A549 (cell line): ENCODE measurements around the gene TBC1D1. TPM values are rescaled to one million over a fixed set of nuclear protein-coding genes. Genes with fewer than 3 reads are reported as not detected.

ENCODE experiments used
- ATAC-seq, 2 experiments: fragments of 200-7000 bp in 1 of 2; fragments of >200 bp in 1 of 2; cut with Nextera tagmentation in 1 of 2; cut with Tn5 transposase in 1 of 2; 3 replicates each; pipeline versions ENCODE4 v1.8.0 to v1.9.1; 2018 to 2020; ENCODE audit warnings: mild to moderate bottlenecking in 1 of 2, moderate library complexity in 1 of 2
- CTCF ChIA-PET: fragments of 300-600 bp; sonication (Branson Sonifier 250); formaldehyde crosslinking; extraction: SDS; loops from one replicate; lab custom pipeline; 2021; ENCODE audit warnings: antibody characterized with exemption, inconsistent platforms; lab: Yijun Ruan, JAX
- POLR2A ChIA-PET: fragments of 350-600 bp; formaldehyde crosslinking; extraction: SDS; loops from one replicate; lab custom pipeline; 2021; ENCODE audit warnings: antibody characterized with exemption, inconsistent platforms; lab: Yijun Ruan, JAX
- DNase-seq, 2 experiments: peaks; one replicate each; pipeline versions ENCODE4 v3.0.0 to v3.0.0-alpha.2; 2011 to 2016; ENCODE audit warnings: low read depth in 1 of 2, low spot score in 1 of 2
- FAIRE-seq: peaks from 2 replicates; lab custom pipeline; 2011; peaks lifted over from hg19 to GRCh38; lab: Jason Lieb, UNC
- H3K27ac ChIP-seq, 2 experiments: fragments of >200 bp; sonication (Bioruptor Twin); formaldehyde crosslinking; 3 replicates each; pipeline ENCODE4 v1.5.1; 2016 to 2017
- H3K4me1 ChIP-seq: fragments of >200 bp; sonication (Bioruptor Twin); formaldehyde crosslinking; 3 replicates; pipeline ENCODE4 v1.6.1; 2016
- H3K4me2 ChIP-seq: fragments of >200 bp; sonication (Bioruptor Twin); formaldehyde crosslinking; 3 replicates; pipeline ENCODE4 v1.6.1; 2016
- H3K4me3 ChIP-seq: fragments of >200 bp; sonication (Bioruptor Twin); formaldehyde crosslinking; 3 replicates; pipeline ENCODE4 v1.5.1; 2016
- H3K9me3 ChIP-seq: fragments of >200 bp; sonication (Bioruptor Twin); formaldehyde crosslinking; 3 replicates; pipeline ENCODE4 v1.6.1; 2016
- CBX2 ChIP-seq: fragments of 200-600 bp; sonication (generic); IDR thresholded peaks from 2 replicates; pipeline ENCODE4 v1.6.1; 2016; ENCODE audit warnings: low read depth, mild to moderate bottlenecking, borderline replicate concordance
- CHD2 ChIP-seq: fragments of 150-350 bp; IDR thresholded peaks from 2 replicates; pipeline ENCODE4 v1.6.1; 2014; ENCODE audit warnings: low read length; ENCODE audit not compliant: partially characterized antibody
- CHD4 ChIP-seq: fragments of 200-600 bp; sonication (generic); IDR thresholded peaks from 2 replicates; pipeline ENCODE4 v1.6.1; 2016; ENCODE audit warnings: antibody characterized with exemption, mild to moderate bottlenecking, borderline replicate concordance
- EHMT2 ChIP-seq: fragments of 200-600 bp; sonication (generic); IDR thresholded peaks from 2 replicates; pipeline ENCODE4 v1.6.1; 2016; ENCODE audit warnings: antibody characterized with exemption, low read depth, mild to moderate bottlenecking, moderate library complexity
- EP300 ChIP-seq, 2 experiments: fragments of >200 bp; sonication (Bioruptor Twin); formaldehyde crosslinking; IDR thresholded peaks; 2 replicates in 1 of 2; 3 replicates in 1 of 2; pipeline ENCODE4 v1.6.1; 2016 to 2017
- FOSB ChIP-seq: fragments of 250-450 bp; sonication (Bioruptor Pico); IDR thresholded peaks from 2 replicates; pipeline ENCODE4 v1.5.0; 2020; ENCODE audit warnings: mild to moderate bottlenecking, moderate library complexity
- FOSL2 ChIP-seq, 2 experiments: fragments of 450-650 bp in 1 of 2; fragments of >200 bp in 1 of 2; sonication (Bioruptor Twin) in 1 of 2; formaldehyde crosslinking; IDR thresholded peaks; 2 replicates each; pipeline versions ENCODE4 v1.5.0 to v1.6.1; 2016 to 2020; ENCODE audit warnings: mild to moderate bottlenecking in 1 of 2, moderate library complexity in 1 of 2
- FOXS1 ChIP-seq: fragments of 250-450 bp; sonication (Bioruptor Pico); IDR thresholded peaks from 2 replicates; pipeline ENCODE4 v1.5.0; 2020; ENCODE audit warnings: mild to moderate bottlenecking, moderate library complexity
- GATA3 ChIP-seq: IDR thresholded peaks from 2 replicates; pipeline ENCODE4 v1.6.1; 2012; ENCODE audit warnings: borderline replicate concordance
- HEYL ChIP-seq: fragments of 250-450 bp; sonication (Bioruptor Pico); IDR thresholded peaks from 2 replicates; pipeline ENCODE4 v1.8.0; 2021; ENCODE audit warnings: mild to moderate bottlenecking, moderate library complexity
- HOXA7 ChIP-seq: fragments of 250-450 bp; sonication (Bioruptor Pico); IDR thresholded peaks from 2 replicates; pipeline ENCODE4 v1.5.0; 2020; ENCODE audit warnings: mild to moderate bottlenecking, moderate library complexity
- HOXB13 ChIP-seq: fragments of 250-450 bp; sonication (Bioruptor Pico); IDR thresholded peaks from 2 replicates; pipeline ENCODE4 v1.5.0; 2020; ENCODE audit warnings: low read depth, mild to moderate bottlenecking, moderate library complexity
- HOXB5 ChIP-seq: fragments of 250-450 bp; sonication (Bioruptor Pico); IDR thresholded peaks from 2 replicates; pipeline ENCODE4 v1.5.0; 2020; ENCODE audit warnings: mild to moderate bottlenecking, moderate library complexity
- KDM1A ChIP-seq: fragments of 200-600 bp; sonication (generic); IDR thresholded peaks from 2 replicates; pipeline ENCODE4 v1.6.1; 2016; ENCODE audit warnings: low read depth, mild to moderate bottlenecking
- KDM5A ChIP-seq: fragments of 200-600 bp; sonication (generic); IDR thresholded peaks from 2 replicates; pipeline ENCODE4 v1.6.1; 2016; ENCODE audit warnings: antibody characterized with exemption, mild to moderate bottlenecking
- MAFK ChIP-seq: fragments of 450-650 bp; IDR thresholded peaks from 2 replicates; pipeline ENCODE4 v1.6.1; 2014; ENCODE audit not compliant: partially characterized antibody
- MYC ChIP-seq: IDR thresholded peaks from 2 replicates; pipeline ENCODE4 v1.6.1; 2012; ENCODE audit warnings: mild to moderate bottlenecking, inconsistent platforms, low read length, improper control_type of control experiment, borderline replicate concordance
- NFE2L2 ChIP-seq: fragments of 150-350 bp; conservative IDR thresholded peaks from 2 replicates; pipeline ENCODE4 v1.6.1; 2014; ENCODE audit warnings: low read length
- NR3C1 ChIP-seq: fragments of >200 bp; sonication (Bioruptor Twin); formaldehyde crosslinking; IDR thresholded peaks from 3 replicates; pipeline ENCODE4 v1.6.1; 2017
- POLR2A ChIP-seq: IDR thresholded peaks from 2 replicates; pipeline ENCODE4 v1.6.1; 2012; ENCODE audit warnings: mild to moderate bottlenecking, low read length
- POLR2AphosphoS2 ChIP-seq: conservative IDR thresholded peaks from 2 replicates; pipeline ENCODE4 v1.6.1; 2012; ENCODE audit warnings: low read length, improper control_type of control experiment, inconsistent platforms
- RAD21 ChIP-seq, 2 experiments: fragments of >200 bp in 1 of 2; sonication (Bioruptor Twin) in 1 of 2; formaldehyde crosslinking in 1 of 2; IDR thresholded peaks in 1 of 2; conservative IDR thresholded peaks in 1 of 2; 2 replicates in 1 of 2; 3 replicates in 1 of 2; pipeline ENCODE4 v1.6.1; 2012 to 2018; ENCODE audit warnings: inconsistent platforms in 1 of 2
- RARB ChIP-seq: fragments of 250-450 bp; sonication (Bioruptor Pico); IDR thresholded peaks from 2 replicates; pipeline ENCODE4 v1.8.0; 2021; ENCODE audit warnings: mild to moderate bottlenecking, moderate library complexity
- RNF2 ChIP-seq: fragments of 200-600 bp; sonication (generic); IDR thresholded peaks from 2 replicates; pipeline ENCODE4 v1.6.1; 2016; ENCODE audit warnings: low read depth, mild to moderate bottlenecking, antibody characterized with exemption, moderate library complexity, borderline replicate concordance
- SMC3 ChIP-seq: fragments of >200 bp; sonication (Bioruptor Twin); formaldehyde crosslinking; IDR thresholded peaks from 3 replicates; pipeline ENCODE4 v1.6.1; 2018; ENCODE audit warnings: inconsistent platforms
- TP53 ChIP-seq: fragments of 250-450 bp; sonication (Bioruptor Pico); IDR thresholded peaks from 2 replicates; pipeline ENCODE4 v1.5.0; 2021; ENCODE audit warnings: mild to moderate bottlenecking, moderate library complexity
- ZFP36 ChIP-seq: fragments of 450-650 bp; IDR thresholded peaks from 2 replicates; pipeline ENCODE4 v1.6.1; 2014; ENCODE audit warnings: borderline replicate concordance; ENCODE audit not compliant: partially characterized antibody
- ZNF302 ChIP-seq: fragments of 250-450 bp; sonication (Bioruptor Pico); IDR thresholded peaks from 2 replicates; pipeline ENCODE4 v1.9.0; 2021; ENCODE audit warnings: inconsistent platforms, mild to moderate bottlenecking, moderate library complexity
- ZSCAN20 ChIP-seq: fragments of 250-450 bp; sonication (Bioruptor Pico); IDR thresholded peaks from 2 replicates; pipeline ENCODE4 v1.8.0; 2022; ENCODE audit warnings: mild to moderate bottlenecking, moderate library complexity
- WGBS: methylation state at CpG from one replicate; pipeline ENCODE4 v1.1.6; 2017; ENCODE audit errors: missing lambda C conversion rate; 5-methylcytosine and 5-hydroxymethylcytosine counted together
- polyA plus RNA-seq, 4 experiments: library from polyadenylated mRNA; depleted of rRNA in 3 of 4; stranded (reverse); fragments of >200 nt; fragmentation: RNase III in 1 of 4; extraction: RNeasy Plus Mini Kit Qiagen cat#74134 plus additional on column Dnase treatment in 1 of 4; gene quantifications; 2 replicates in 3 of 4; 3 replicates in 1 of 4; pipeline ENCODE4 v1.2.3, GENCODE V29; 2011 to 2017
- TF ChIP-seq, protein P1 (sequence below): IDR thresholded peaks from 2 replicates; pipeline ENCODE4 v1.6.1; 2012
- TF ChIP-seq, protein P2 (sequence below): IDR thresholded peaks from 2 replicates; pipeline ENCODE4 v1.6.1; 2012; ENCODE audit warnings: low read depth, borderline replicate concordance
- TF ChIP-seq, protein P3 (sequence below): fragments of 450-650 bp; IDR thresholded peaks from 2 replicates; pipeline ENCODE4 v1.6.1; 2014; ENCODE audit warnings: antibody characterized with exemption
- TF ChIP-seq, protein P4 (sequence below): fragments of >200 bp; sonication (Bioruptor Twin); formaldehyde crosslinking; IDR thresholded peaks from 2 replicates; pipeline ENCODE4 v1.6.1; 2016
- TF ChIP-seq, protein P5 (sequence below): fragments of 250-450 bp; sonication (Bioruptor Pico); IDR thresholded peaks from 2 replicates; pipeline ENCODE4 v1.5.0; 2020; ENCODE audit warnings: low read depth, mild to moderate bottlenecking, moderate library complexity

The TBC1D1 gene
- polyA plus RNA-seq, 2 of the 4 experiments (the other 2 are of a cell fraction): 26.5 to 28.5 TPM

DNA sequence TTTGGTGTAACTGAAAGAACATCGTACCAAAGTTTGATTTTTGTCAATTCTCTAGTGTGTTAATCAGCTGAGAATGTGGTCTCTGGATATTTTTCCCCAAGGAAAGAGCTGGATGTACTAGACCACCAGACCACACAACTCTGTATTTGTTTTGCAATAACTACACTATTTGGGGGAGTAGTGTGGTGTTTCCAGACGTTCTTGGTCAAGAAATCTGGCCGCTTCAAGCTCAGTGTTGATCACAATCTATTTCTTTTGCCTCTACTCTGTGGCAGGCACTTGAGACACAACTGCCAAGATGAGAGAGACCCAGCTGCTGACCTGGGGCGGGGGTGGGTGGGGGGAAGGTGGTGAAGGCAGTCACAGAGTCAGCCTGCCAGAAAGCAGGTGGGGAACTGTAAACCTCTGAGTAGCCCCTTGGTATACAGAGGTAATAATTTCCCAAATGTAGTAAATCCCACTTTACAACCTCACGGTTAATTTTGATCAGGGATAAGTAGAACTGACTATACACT, 99.9 kb downstream of the TBC1D1 start:
- no peak overlapping the region for H3K27ac ChIP-seq
- no peak overlapping the region for H3K4me2 ChIP-seq
- no peaks in the 10 kb centered on the region for H3K4me1 ChIP-seq
- no peak for FAIRE-seq
- ChIA-PET CTCF (interaction anchor here (0.7 kb wide), 1 partner anchor 13 kb away, joined by 3 read pairs; no protein-coding TSS in a partner anchor), POLR2A (no interaction called here)
- DNase-seq: no peak
- no peak for ATAC-seq
- WGBS: 90% methylated on average over 5 of the region's 5 CpGs
- no peak for TF ChIP-seq HOXB5
- no peak for TF ChIP-seq TP53
- TF ChIP-seq RAD21 (conservative IDR thresholded peaks at IDR 0.05 in 1 of 2, IDR thresholded peaks at IDR 0.05 in 1 of 2): no peak
- no peak for TF ChIP-seq HEYL (CRISPR knock-in tag)
- no peak for TF ChIP-seq SMC3
- no peak for TF ChIP-seq EP300 (IDR thresholded peaks at IDR 0.05)
- no peak for TF ChIP-seq EHMT2
- TF ChIP-seq HOXA7 (CRISPR knock-in tag): no peak
- TF ChIP-seq KDM5A: no peak
- no peak for TF ChIP-seq FOSB (CRISPR knock-in tag)
- TF ChIP-seq CBX2: no peak
- no peaks in the 10 kb centered on the region for H3K9me3 ChIP-seq
- H3K4me3 ChIP-seq: no peak overlapping the region

DNA sequence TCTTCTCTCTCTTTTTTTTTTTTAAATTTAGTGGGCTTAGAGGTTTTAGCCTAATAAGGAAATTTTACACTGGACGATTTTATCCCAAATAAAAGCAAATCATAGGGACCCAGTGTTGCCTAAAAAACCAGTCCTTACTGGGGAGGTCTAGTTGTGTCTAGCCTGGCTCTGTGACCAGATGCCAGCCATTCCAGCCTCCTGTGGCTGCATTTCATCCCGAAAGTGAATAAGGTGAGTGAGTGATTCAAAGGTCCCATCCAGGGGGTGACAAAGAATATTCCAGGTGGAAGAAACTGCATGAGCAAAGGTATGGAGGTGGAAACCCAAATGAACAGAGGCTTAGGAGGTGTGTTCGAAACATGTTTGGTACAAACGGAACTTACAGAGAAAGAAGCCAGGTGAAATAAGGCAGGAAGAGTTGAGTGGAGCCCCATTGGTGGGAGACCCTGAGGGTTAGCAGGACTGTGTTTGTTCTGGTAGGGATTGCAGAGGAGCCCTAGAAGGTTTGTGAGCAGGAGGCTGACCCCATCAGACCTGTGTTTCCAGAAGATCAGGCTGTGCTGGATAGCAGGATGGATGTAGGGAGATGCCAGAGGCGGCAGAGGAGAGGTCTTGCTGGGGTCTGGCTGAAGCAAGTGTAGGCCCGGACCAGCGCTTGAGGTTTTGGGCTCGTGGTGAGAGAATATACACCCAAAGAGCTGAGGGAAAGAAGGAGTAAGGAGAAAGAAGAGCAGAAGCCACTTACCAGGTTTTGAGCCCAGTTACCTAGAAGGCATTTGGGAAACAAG, 100.9 kb downstream of the TBC1D1 start:
- 83% methylated on average over 8 of the region's 8 CpGs for WGBS
- FAIRE-seq (no peak), ATAC-seq (no peak), DNase-seq (no peak)
- no peaks in the 10 kb centered on the region for H3K4me1 ChIP-seq
- H3K4me2 ChIP-seq: no peak overlapping the region
- TF ChIP-seq GATA3 (no peak), FOSL2 (IDR thresholded peaks at IDR 0.05) (no peak), FOSL2 (CRISPR knock-in tag; IDR thresholded peaks at IDR 0.05) (no peak), ZFP36 (no peak), CHD2 (no peak), POLR2AphosphoS2 (no peak), SMC3 (no peak), TP53 (no peak), RAD21 (conservative IDR thresholded peaks at IDR 0.05 in 1 of 2, IDR thresholded peaks at IDR 0.05 in 1 of 2) (no peak), HOXA7 (CRISPR knock-in tag) (no peak), MYC (no peak)
- TF ChIP-seq, protein P1, sequence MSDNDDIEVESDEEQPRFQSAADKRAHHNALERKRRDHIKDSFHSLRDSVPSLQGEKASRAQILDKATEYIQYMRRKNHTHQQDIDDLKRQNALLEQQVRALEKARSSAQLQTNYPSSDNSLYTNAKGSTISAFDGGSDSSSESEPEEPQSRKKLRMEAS: no peak
- TF ChIP-seq, protein P2, sequence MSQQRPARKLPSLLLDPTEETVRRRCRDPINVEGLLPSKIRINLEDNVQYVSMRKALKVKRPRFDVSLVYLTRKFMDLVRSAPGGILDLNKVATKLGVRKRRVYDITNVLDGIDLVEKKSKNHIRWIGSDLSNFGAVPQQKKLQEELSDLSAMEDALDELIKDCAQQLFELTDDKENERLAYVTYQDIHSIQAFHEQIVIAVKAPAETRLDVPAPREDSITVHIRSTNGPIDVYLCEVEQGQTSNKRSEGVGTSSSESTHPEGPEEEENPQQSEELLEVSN: no peak
- TF ChIP-seq, protein P3, sequence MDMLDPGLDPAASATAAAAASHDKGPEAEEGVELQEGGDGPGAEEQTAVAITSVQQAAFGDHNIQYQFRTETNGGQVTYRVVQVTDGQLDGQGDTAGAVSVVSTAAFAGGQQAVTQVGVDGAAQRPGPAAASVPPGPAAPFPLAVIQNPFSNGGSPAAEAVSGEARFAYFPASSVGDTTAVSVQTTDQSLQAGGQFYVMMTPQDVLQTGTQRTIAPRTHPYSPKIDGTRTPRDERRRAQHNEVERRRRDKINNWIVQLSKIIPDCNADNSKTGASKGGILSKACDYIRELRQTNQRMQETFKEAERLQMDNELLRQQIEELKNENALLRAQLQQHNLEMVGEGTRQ: no peak
- no peaks in the 10 kb centered on the region for H3K9me3 ChIP-seq
- no peak overlapping the region for H3K4me3 ChIP-seq
- ChIA-PET POLR2A (no interaction called here), CTCF (interaction anchor here (0.7 kb wide), 1 partner anchor 12 kb away, joined by 3 read pairs; no protein-coding TSS in a partner anchor)
- no peak overlapping the region for H3K27ac ChIP-seq

DNA sequence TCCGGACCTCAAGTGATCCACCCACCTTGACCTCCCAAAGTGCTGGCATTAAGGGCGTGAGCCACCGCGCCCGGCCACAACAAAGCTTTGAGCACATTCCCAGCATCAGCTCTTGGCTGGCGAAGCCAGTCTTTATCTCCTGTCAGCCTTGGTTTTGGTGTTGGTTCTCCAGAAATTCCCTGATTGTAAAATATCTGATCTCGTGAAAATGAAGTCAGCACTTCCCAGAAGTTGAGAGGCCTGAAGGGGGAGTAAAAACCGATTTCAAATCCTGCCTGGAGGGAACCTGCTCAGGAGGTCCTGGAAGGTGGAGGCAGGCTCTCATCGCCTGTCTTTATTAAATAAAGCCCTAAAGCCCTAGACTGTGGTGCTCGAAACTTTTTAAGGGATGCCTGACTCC, 102.9 kb downstream of the TBC1D1 start:
- POLR2A ChIA-PET: no interaction called here
- no peak for DNase-seq
- no peak for ATAC-seq

More for the DNA sequence above, 102.9 kb downstream of the TBC1D1 start:
- CTCF ChIA-PET: no interaction called here
- H3K4me2 ChIP-seq: no peak overlapping the region
- 84% methylated on average over 10 of the region's 10 CpGs for WGBS
- no peak overlapping the region for H3K4me3 ChIP-seq
- no peak for TF ChIP-seq POLR2A
- no peak for TF ChIP-seq FOXS1 (CRISPR knock-in tag)
- no peak for TF ChIP-seq ZFP36
- no peak for TF ChIP-seq CHD4
- TF ChIP-seq ZSCAN20: no peak
- TF ChIP-seq, protein P4, sequence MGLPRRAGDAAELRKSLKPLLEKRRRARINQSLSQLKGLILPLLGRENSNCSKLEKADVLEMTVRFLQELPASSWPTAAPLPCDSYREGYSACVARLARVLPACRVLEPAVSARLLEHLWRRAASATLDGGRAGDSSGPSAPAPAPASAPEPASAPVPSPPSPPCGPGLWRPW: no peak
- no peak for TF ChIP-seq NR3C1
- no peak for TF ChIP-seq RNF2
- TF ChIP-seq KDM1A: no peak
- TF ChIP-seq, protein P5, sequence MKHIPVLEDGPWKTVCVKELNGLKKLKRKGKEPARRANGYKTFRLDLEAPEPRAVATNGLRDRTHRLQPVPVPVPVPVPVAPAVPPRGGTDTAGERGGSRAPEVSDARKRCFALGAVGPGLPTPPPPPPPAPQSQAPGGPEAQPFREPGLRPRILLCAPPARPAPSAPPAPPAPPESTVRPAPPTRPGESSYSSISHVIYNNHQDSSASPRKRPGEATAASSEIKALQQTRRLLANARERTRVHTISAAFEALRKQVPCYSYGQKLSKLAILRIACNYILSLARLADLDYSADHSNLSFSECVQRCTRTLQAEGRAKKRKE: no peak
- no peak for TF ChIP-seq KDM5A
- TF ChIP-seq TP53: no peak
- no peak for TF ChIP-seq NFE2L2
- TF ChIP-seq ZNF302: no peak
- no peak for TF ChIP-seq HOXB13 (CRISPR knock-in tag)
- no peak for TF ChIP-seq MAFK
- TF ChIP-seq RAD21 (conservative IDR thresholded peaks at IDR 0.05 in 1 of 2, IDR thresholded peaks at IDR 0.05 in 1 of 2): no peak
- no peak for TF ChIP-seq RARB (CRISPR knock-in tag)
- no peak for FAIRE-seq
- no peaks in the 10 kb centered on the region for H3K9me3 ChIP-seq
- H3K27ac ChIP-seq: no peak overlapping the region
- no peaks in the 10 kb centered on the region for H3K4me1 ChIP-seq
